GM12892 (cell line): ENCODE measurements around the gene NME8.

ENCODE experiments used
- POLR2A ChIP-seq: IDR thresholded peaks from 2 replicates; pipeline ENCODE4 v1.6.1; 2011; ENCODE audit warnings: low read depth, low read length, control low read depth
- POLR2AphosphoS5 ChIP-seq: IDR thresholded peaks from 2 replicates; pipeline ENCODE4 v1.6.1; 2011; ENCODE audit warnings: low read depth, low read length, control low read depth

DNA sequence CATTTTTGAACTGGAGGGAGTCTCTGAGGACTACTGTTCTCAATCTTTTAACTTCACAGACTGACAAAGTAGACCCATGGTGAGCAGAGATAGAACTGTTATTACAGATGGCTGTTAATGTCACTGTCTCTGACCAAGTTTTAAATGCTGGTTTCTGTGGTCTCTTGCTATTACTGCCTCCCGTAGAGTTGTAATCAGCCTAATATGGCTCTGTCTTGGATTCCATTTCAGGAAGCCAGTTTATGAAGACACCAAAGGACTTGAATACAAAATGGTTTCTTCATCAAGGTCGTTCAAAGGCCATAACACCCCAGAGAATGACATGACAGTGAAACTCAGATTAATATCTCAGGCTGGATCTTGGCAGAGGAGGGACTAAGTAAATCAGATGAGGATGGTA is 64.4 kb downstream of the NME8 start:
- no peak for TF ChIP-seq POLR2A
- TF ChIP-seq POLR2AphosphoS5: no peak
